ENCODE measurements around the gene SLC6A1.

SLC6A1 gene

DNA sequence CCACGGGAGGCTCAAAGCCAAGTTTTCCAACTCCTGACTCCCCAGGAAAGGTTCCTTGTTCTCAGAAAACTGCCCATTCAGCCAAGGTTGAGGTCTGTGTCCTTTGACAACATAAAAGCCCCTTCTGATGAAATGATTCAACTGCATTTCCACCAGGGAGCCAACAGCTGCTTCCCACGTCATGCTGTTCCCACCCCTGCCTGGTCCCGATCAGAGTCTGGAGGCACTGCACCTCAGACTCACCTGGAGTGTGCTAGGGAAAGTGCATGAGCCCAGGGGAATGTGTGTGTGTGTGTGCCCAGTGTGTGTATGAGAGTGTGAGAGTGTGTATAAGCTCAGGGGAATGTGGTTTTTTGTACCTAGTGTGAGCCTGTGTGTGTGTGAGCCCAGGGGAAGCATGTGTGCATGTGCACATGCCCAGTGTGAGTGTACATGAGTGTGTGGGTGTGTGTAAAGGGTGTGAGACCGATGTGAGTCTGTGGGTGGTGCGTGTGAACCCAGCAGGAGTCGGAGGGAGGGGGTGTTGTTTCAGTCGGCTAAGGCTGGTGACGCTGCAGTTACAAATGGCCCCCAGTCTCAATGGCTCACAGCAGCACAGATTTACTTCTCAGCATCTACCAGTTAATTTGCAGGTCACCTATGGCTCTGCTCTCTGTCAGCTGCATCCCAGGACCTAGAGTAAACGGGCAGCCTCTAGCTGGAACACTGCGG is 20.3 kb upstream of the SLC6A1 start:
- TF ChIP-seq, protein P1, sequence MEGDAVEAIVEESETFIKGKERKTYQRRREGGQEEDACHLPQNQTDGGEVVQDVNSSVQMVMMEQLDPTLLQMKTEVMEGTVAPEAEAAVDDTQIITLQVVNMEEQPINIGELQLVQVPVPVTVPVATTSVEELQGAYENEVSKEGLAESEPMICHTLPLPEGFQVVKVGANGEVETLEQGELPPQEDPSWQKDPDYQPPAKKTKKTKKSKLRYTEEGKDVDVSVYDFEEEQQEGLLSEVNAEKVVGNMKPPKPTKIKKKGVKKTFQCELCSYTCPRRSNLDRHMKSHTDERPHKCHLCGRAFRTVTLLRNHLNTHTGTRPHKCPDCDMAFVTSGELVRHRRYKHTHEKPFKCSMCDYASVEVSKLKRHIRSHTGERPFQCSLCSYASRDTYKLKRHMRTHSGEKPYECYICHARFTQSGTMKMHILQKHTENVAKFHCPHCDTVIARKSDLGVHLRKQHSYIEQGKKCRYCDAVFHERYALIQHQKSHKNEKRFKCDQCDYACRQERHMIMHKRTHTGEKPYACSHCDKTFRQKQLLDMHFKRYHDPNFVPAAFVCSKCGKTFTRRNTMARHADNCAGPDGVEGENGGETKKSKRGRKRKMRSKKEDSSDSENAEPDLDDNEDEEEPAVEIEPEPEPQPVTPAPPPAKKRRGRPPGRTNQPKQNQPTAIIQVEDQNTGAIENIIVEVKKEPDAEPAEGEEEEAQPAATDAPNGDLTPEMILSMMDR (IDR thresholded peaks at IDR 0.05) = no peak
- intact Hi-C loops (cut with DNase I; ENCODE audit: low total_unique reads) = no loop called here
- peaks cover 0 to 22% of the 10 kb centered on the region in 2 donors for H3K27me3 ChIP-seq

GRCh38 chr3:10973046-10973595 is 19.4 kb upstream of the SLC6A1 start:
- H3K36me3 ChIP-seq = no peaks in the 10 kb centered on the region
- no peaks in the 10 kb centered on the region for H3K9me3 ChIP-seq
- no peak overlapping the region for H3K27ac ChIP-seq
- intact Hi-C loops (cut with DNase I; ENCODE audit: low total_unique reads) = no loop called here
- H3K27me3 ChIP-seq = peaks cover 0 to 22% of the 10 kb centered on the region in 2 donors
- DNase-seq = no peak
- no peak overlapping the region for H3K4me3 ChIP-seq
- TF ChIP-seq, protein P1 (IDR thresholded peaks at IDR 0.05) = no peak
- H3K4me1 ChIP-seq = no peaks in the 10 kb centered on the region

More for the DNA sequence above, 20.3 kb upstream of the SLC6A1 start:
- no peak for DNase-seq
- no peak overlapping the region for H3K4me3 ChIP-seq
- no peaks in the 10 kb centered on the region for H3K9me3 ChIP-seq
- no peaks in the 10 kb centered on the region for H3K36me3 ChIP-seq
- H3K4me1 ChIP-seq = no peaks in the 10 kb centered on the region
- H3K27ac ChIP-seq = no peak overlapping the region

- Histone ChIP-seq H3K27ac (no peak overlapping the region), H3K36me3 (no peaks in the 10 kb centered on the region), H3K4me1 (no peaks in the 10 kb centered on the region), H3K27me3 (peaks cover 0 to 22% of the 10 kb centered on the region in 2 donors), H3K4me3 (no peak overlapping the region), H3K9me3 (no peaks in the 10 kb centered on the region)
- TF ChIP-seq, protein P1 (IDR thresholded peaks at IDR 0.05) = no peak
- DNase-seq = no peak
- intact Hi-C loops (cut with DNase I; ENCODE audit: low total_unique reads) = no loop called here
Observed at GRCh38 chr3:10974131-10974530, 18.4 kb upstream of the SLC6A1 start.

DNA sequence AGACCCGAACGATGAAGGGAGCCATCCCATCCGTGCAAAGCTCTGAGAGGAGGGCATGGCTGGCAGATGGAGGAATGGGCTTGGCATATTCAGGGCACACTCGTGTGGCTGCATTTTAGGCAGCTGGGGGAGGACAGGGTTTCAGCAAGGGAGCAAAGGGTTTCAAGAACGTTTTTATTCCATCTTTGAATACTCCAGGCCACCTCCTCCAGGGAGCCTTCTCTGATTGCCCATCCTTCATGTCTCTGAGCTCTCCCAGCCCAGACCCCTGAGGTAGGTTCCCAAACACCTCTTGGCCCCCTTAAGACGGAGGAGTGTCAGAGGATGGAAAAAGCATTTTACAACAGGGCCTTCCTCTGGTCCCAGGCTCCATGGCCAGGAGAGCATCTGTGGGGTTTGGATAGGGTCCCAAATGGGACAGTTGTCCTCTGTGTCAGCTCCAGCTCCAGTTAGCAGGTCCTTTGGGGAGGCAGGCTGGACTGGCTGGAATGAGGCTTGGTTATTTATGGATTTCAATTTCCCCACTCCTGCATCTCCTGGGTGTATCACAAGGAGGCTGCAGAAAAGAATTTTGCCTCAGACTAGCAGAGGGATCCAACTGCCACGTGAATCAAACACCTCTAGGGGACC is 17.7 kb upstream of the SLC6A1 start:
- TF ChIP-seq, protein P1 (IDR thresholded peaks at IDR 0.05) = no peak
- Histone ChIP-seq H3K27ac (no peak overlapping the region), H3K4me3 (no peak overlapping the region), H3K9me3 (no peaks in the 10 kb centered on the region), H3K27me3 (peaks cover 0 to 22% of the 10 kb centered on the region in 2 donors), H3K4me1 (no peaks in the 10 kb centered on the region), H3K36me3 (no peaks in the 10 kb centered on the region)
- no peak for DNase-seq
- intact Hi-C loops (cut with DNase I; ENCODE audit: low total_unique reads) = no loop called here

- Histone ChIP-seq H3K27me3 (peaks cover 0 to 22% of the 10 kb centered on the region in 2 donors), H3K36me3 (no peaks in the 10 kb centered on the region), H3K4me3 (no peak overlapping the region), H3K9me3 (no peaks in the 10 kb centered on the region), H3K27ac (no peak overlapping the region), H3K4me1 (no peaks in the 10 kb centered on the region)
- DNase-seq = no peak
- TF ChIP-seq, protein P1 (IDR thresholded peaks at IDR 0.05) = no peak
- intact Hi-C loops (cut with DNase I; ENCODE audit: low total_unique reads) = no loop called here
Observed at GRCh38 chr3:10975695-10976234, 16.8 kb upstream of the SLC6A1 start.

Data from tibial artery (tissue), 4 donors.